Type B pancreatic cell (in vitro differentiated cells): ENCODE results near the gene GM2A. TPM values are rescaled to one million over a fixed set of nuclear protein-coding genes. Genes with fewer than 3 reads are reported as not detected.

Source experiments
- DNase-seq: peaks from one replicate; pipeline ENCODE4 v3.0.0; 2021; ENCODE audit warnings: mixed read lengths; ENCODE audit not compliant: unreplicated experiment; ENCODE audit errors: extremely low spot score
- H3K27ac Mint-ChIP-seq: 2 replicates; pipeline ENCODE4 v1.8.0; 2021; ENCODE audit warnings: mild to moderate bottlenecking, mixed read lengths
- H3K27me3 Mint-ChIP-seq: 2 replicates; pipeline ENCODE4 v1.8.0; 2021; ENCODE audit warnings: mixed read lengths
- H3K36me3 Mint-ChIP-seq: 2 replicates; pipeline ENCODE4 v1.8.0; 2021; ENCODE audit warnings: mixed read lengths
- H3K4me1 Mint-ChIP-seq: one replicate; pipeline ENCODE4 v1.8.0; 2021; ENCODE audit warnings: mixed read lengths; ENCODE audit not compliant: unreplicated experiment
- H3K4me3 Mint-ChIP-seq: 2 replicates; pipeline ENCODE4 v1.8.0; 2021; ENCODE audit warnings: mild to moderate bottlenecking, mixed read lengths
- H3K9me3 Mint-ChIP-seq: 2 replicates; pipeline ENCODE4 v1.8.0; 2021; ENCODE audit warnings: mixed read lengths
- total RNA-seq: library from RNA; stranded (reverse); gene quantifications from 2 replicates; pipeline ENCODE4 v1.2.1, GENCODE V29; 2021; ENCODE audit warnings: low replicate concordance
- TF ChIP-seq, protein P1 (sequence below): fragments of 200-600 bp; sonication (generic); conservative IDR thresholded peaks from 2 replicates; pipeline ENCODE4 v1.5.0; 2021; ENCODE audit warnings: antibody characterized with exemption, mild to moderate bottlenecking

The GM2A gene
- total RNA-seq, 1 donor from 2014 or later = 38.1 TPM

DNA sequence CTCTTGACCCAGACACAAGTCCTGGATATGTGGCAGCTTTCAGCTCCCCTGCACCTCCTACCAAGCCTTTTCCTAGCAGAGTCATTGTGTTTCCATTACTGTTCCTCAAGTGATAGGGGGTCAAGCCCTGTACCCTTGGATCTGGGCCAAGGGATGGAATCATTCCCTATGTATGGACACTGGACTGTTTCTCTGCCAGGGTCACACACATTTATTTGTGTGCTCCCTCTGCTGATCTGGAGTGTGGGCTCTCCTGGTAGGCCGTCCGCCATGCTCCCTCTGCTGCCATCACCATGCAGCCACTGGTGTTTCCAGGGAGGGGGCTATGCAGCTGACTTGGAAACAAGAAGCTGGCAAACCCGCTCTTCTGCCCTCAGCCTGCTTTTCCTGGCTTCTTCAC, 9.5 kb downstream of the GM2A start:
- Mint-ChIP-seq H3K9me3 (no peaks in the 10 kb centered on the region), H3K36me3 (peaks cover 27% of the 10 kb centered on the region), H3K4me1 (peaks cover 12% of the 10 kb centered on the region), H3K27me3 (no peaks in the 10 kb centered on the region), H3K27ac (no peak overlapping the region), H3K4me3 (no peak overlapping the region)
- TF ChIP-seq, protein P1, sequence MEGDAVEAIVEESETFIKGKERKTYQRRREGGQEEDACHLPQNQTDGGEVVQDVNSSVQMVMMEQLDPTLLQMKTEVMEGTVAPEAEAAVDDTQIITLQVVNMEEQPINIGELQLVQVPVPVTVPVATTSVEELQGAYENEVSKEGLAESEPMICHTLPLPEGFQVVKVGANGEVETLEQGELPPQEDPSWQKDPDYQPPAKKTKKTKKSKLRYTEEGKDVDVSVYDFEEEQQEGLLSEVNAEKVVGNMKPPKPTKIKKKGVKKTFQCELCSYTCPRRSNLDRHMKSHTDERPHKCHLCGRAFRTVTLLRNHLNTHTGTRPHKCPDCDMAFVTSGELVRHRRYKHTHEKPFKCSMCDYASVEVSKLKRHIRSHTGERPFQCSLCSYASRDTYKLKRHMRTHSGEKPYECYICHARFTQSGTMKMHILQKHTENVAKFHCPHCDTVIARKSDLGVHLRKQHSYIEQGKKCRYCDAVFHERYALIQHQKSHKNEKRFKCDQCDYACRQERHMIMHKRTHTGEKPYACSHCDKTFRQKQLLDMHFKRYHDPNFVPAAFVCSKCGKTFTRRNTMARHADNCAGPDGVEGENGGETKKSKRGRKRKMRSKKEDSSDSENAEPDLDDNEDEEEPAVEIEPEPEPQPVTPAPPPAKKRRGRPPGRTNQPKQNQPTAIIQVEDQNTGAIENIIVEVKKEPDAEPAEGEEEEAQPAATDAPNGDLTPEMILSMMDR = no peak
- DNase-seq = no peak

DNA sequence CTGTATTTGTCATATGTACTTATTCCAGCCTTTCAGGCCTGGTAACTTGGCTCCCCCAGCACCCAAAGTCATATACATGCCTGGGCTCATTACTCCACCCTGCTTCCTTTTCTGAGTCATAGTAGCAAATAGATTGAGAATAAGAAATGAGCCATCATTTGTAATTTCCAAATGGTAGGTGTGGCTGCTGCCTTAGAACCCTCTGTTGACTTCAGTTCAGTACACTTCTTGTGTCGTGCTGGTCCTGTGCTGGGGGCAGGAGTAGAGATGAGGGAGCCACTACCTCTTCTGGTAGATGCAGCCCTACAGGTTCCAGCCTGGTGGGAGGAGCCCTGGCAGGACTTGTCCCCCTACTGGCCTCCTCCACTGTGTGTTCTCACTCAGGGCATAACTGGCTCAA, 11.1 kb downstream of the GM2A start:
- peaks cover 8% of the 10 kb centered on the region for H3K4me1 Mint-ChIP-seq
- H3K4me3 Mint-ChIP-seq = peak overlapping the region; percentile 66
- peak overlapping the region; percentile 97 for H3K27ac Mint-ChIP-seq
- no peak for DNase-seq
- TF ChIP-seq, protein P1 = no peak
- H3K27me3 Mint-ChIP-seq = no peaks in the 10 kb centered on the region
- peaks cover 32% of the 10 kb centered on the region for H3K36me3 Mint-ChIP-seq
- H3K9me3 Mint-ChIP-seq = no peaks in the 10 kb centered on the region

- no peak overlapping the region for H3K27ac Mint-ChIP-seq
Measured at GRCh38 chr5:151267491-151268260, 14.7 kb downstream of the GM2A start.

GRCh38 chr5:151270599-151270998, 17.6 kb downstream of the GM2A start:
- H3K27me3 Mint-ChIP-seq = no peaks in the 10 kb centered on the region
- H3K27ac Mint-ChIP-seq = no peak overlapping the region
- TF ChIP-seq, protein P1 = no peak
- peaks cover 5% of the 10 kb centered on the region for H3K9me3 Mint-ChIP-seq
- peaks cover 13% of the 10 kb centered on the region for H3K36me3 Mint-ChIP-seq
- H3K4me3 Mint-ChIP-seq = no peak overlapping the region
- no peaks in the 10 kb centered on the region for H3K4me1 Mint-ChIP-seq
- no peak for DNase-seq

More at GRCh38 chr5:151267491-151268260, 14.7 kb downstream of the GM2A start:
- Mint-ChIP-seq H3K27me3 (no peaks in the 10 kb centered on the region), H3K4me1 (peaks cover 8% of the 10 kb centered on the region), H3K9me3 (no peaks in the 10 kb centered on the region), H3K36me3 (peaks cover 26% of the 10 kb centered on the region), H3K4me3 (no peak overlapping the region)
- TF ChIP-seq, protein P1 = no peak
- DNase-seq = no peak

DNA sequence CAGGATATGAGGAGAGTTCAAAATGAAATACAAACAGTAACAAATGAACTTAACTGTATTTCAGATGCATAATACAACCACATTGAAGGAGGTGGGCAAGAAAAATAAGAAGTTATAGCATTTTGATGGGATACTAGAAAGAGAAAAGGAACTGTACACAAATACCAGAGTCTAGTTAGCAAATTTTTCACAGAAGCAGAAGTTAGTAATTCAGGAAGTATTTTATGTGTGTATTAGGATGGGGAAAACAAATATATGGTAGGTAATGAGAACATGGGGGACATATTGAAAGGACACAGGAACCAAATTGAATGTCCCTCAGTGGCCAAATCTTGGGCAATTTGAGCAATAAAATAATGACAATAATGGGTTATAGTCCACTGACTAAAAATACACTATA, 18.4 kb downstream of the GM2A start:
- Mint-ChIP-seq H3K27me3 (no peaks in the 10 kb centered on the region), H3K27ac (no peak overlapping the region), H3K9me3 (peaks cover 5% of the 10 kb centered on the region), H3K4me3 (no peak overlapping the region), H3K36me3 (peaks cover 13% of the 10 kb centered on the region), H3K4me1 (no peaks in the 10 kb centered on the region)
- TF ChIP-seq, protein P1 = no peak
- no peak for DNase-seq
